HG03060 (cell line): ENCODE data around the gene TM4SF18.
"Not testable (repeated sequence)": the region's sequence is repeated elsewhere in the genome, so short reads cannot be mapped to it uniquely, and the experiment has no call there.

Experiments
- ATAC-seq: cut with Tn5 transposase; IDR thresholded peaks from one replicate; pipeline ENCODE4 v1.9.1; 2021; ENCODE audit warnings: low read depth, moderate number of reproducible peaks; ENCODE audit not compliant: unreplicated experiment

Gene TM4SF18, protein sequence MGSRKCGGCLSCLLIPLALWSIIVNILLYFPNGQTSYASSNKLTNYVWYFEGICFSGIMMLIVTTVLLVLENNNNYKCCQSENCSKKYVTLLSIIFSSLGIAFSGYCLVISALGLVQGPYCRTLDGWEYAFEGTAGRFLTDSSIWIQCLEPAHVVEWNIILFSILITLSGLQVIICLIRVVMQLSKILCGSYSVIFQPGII

GRCh38 chr3:149333176-149333859 lies at the start of gene TM4SF18:
TSS of gene TM4SF18 (minus strand) at chr3:149333636. CDS start at chr3:149333382, 254 bp downstream.
- no peak for ATAC-seq

DNA sequence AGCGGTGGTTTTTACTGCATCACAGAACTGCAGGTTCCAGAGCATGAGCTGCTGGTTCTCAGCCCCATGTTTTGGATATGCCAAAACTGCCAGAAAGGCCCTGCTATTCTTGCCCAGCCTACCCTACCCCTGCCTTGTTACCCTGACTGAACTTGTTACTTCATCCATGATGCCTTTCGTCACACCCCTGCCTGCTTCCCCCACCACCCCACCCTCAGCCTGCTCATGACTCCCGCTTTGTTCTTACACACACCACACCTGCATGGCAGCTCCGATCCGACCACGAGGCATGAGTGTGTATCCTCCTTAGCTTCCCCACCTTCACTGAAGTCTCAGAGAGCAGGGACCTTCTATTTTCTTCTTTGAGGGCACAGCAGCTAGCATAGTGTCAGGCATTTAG lies 49.1 kb upstream of the TM4SF18 start:
- no peak for ATAC-seq

DNA sequence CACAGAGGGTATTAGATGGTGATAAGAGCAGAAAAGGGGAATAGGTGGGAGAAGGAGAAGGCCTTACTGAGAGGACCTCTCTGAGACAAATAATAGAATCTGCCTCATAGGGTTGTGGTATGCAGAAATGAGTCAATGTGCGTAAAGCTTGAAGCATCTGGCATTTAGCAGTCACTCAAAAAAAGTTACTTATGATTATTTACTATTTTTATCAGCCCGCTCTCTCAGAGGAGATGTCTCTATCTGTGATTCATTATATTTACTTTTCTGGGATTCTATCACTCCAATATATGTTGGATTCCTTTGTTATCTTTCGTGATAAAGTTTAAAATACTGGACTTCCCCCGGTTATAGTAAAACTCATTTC lies 48.6 kb upstream of the TM4SF18 start:
- ATAC-seq: no peak

GRCh38 chr3:149381173-149382100 lies 48.0 kb upstream of the TM4SF18 start:
- no peak for ATAC-seq

- not testable (repeated sequence) for ATAC-seq
These were observed 46.8 kb upstream of the TM4SF18 start for GRCh38 chr3:149380220-149380619.

- no peak for ATAC-seq
These were observed 45.3 kb upstream of the TM4SF18 start for GRCh38 chr3:149378478-149379309.

GRCh38 chr3:149377408-149378364 lies 44.2 kb upstream of the TM4SF18 start, which contains the start of gene TM4SF1:
TSS of gene TM4SF1 (minus strand) at chr3:149377649. CDS start at chr3:149377547, 102 bp downstream.
- no peak for ATAC-seq

DNA sequence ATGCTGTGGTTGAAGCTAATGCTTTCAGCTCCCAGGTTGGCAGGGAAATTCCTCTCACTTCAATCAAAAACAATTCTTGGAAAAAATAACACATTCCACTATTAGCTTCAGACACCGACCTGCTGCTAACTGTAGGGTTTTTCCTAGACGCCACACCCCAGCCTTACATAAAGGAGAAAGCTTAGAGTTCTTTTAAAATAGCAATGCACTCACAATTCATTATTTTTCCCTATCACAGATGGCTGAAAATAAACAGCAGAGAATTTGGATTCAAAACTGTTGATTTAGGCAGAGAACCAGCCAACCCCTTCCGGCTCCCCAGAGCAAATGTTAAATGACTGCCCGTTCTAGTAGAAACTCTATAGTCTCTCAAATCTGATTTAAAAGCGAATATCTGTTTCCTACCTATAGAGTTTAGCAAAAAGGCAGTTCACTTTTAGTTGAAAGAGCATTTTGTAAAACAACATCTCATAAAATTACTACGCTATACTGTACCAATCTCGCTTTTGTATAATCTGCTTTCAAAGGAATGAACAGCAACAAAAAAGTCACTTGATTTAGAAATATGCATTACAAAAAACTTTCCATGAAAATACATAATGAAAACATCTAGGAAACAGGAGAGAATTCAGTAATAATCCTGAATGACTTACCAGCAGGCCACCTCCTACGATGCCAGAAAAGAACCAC lies 43.4 kb upstream of the TM4SF18 start:
- ATAC-seq: no peak

DNA sequence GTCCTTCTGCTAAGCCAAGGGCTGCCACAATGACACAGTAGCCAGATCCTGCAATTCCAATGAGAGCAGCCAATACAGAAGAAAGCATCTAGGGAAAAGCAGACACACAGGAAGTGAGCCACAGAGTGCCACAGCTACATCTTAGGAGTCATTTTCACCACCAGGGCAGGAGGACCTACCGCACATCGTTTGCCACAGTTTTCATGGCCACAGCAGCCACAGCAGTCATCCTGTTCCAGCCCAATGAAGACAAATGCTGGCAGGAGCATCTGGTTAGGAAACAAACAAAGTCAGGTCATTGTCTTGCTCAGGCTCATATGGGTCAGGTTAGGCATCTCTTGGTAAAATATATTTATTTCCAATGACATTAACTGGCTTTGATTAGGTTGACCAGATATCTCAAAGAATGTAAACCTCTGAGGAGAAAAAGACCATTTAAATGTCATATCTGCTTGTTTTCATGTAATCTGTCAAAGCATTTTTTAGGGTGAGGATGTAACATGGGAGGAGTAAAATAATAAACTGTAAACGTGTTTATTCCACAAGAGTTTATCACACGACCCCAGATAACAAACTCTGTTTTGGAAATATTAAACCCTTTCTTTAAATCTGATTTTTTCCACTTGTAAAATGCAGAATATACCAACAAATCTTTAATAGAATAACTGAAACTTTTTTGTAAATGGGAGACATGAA lies 42.2 kb upstream of the TM4SF18 start:
- no peak for ATAC-seq

- no peak for ATAC-seq
These were observed 41.5 kb upstream of the TM4SF18 start for GRCh38 chr3:149374793-149375500.

GRCh38 chr3:149374391-149374790 lies 41.0 kb upstream of the TM4SF18 start:
- no peak for ATAC-seq

GRCh38 chr3:149373235-149374125 lies 40.0 kb upstream of the TM4SF18 start:
- ATAC-seq: no peak

GRCh38 chr3:149371723-149372114 lies 38.3 kb upstream of the TM4SF18 start:
- no peak for ATAC-seq

DNA sequence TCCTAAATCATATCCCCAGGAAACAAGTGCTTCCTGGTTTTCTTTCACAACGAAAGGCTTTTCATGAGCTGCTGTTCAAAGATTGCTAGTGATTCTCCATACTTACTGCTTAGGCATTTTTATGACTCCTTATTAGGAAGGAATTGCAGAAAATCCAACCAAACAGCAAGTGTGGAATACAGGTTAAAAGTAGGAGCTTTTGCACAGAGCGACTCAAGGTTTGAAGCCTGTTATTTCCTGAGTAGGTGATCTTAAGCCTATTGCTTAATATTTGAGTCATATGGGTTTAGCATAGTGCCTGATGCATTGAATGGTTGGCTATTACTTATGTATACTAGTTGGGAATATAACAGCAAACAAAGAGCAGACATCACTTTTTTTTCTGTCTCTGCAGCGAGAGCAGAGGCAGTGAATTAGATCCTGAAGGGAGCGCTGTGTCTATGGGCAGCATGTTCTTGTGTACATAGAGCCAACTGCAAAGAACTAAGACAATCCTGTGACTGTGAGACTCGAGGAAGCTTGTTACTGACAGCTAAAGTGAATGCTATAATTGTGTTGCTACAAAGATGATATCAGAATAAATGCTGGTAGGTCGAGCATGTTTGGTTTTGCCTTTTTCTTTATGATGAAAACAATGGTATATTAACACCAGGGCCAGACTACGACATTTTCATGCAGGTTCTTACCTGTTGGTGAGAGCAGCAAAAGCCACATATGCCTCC lies 37.7 kb upstream of the TM4SF18 start:
- no peak for ATAC-seq

- no peak for ATAC-seq
These were observed 36.8 kb upstream of the TM4SF18 start for GRCh38 chr3:149369991-149370866.
